Activated naive CD8-positive, alpha-beta T cell treated with anti-CD3 and anti-CD28 coated beads for 36 hours (primary cell): ENCODE results near the gene SYT9. TPM values are rescaled to one million over a fixed set of nuclear protein-coding genes. Genes with fewer than 3 reads are reported as not detected.
"Not testable (repeated sequence)": the region's sequence is repeated elsewhere in the genome, so short reads cannot be mapped to it uniquely, and the experiment has no call there.

ENCODE experiments used
- DNase-seq: peaks from one replicate; pipeline ENCODE4 v3.0.0; 2021
- H3K27ac Mint-ChIP-seq: one replicate; pipeline ENCODE4 v1.8.0; 2022; ENCODE audit warnings: mild to moderate bottlenecking, moderate library complexity, mixed read lengths
- H3K27me3 Mint-ChIP-seq: one replicate; pipeline ENCODE4 v1.8.0; 2022; ENCODE audit warnings: mild to moderate bottlenecking, mixed read lengths
- H3K36me3 Mint-ChIP-seq: one replicate; pipeline ENCODE4 v1.8.0; 2021; ENCODE audit warnings: mild to moderate bottlenecking, mixed read lengths
- H3K4me1 Mint-ChIP-seq: one replicate; pipeline ENCODE4 v1.8.0; 2021; ENCODE audit warnings: mixed read lengths
- H3K4me3 Mint-ChIP-seq: one replicate; pipeline ENCODE4 v1.8.0; 2022; ENCODE audit warnings: mild to moderate bottlenecking, moderate library complexity, mixed read lengths
- H3K9me3 Mint-ChIP-seq: one replicate; pipeline ENCODE4 v1.8.0; 2022; ENCODE audit warnings: mixed read lengths
- total RNA-seq, 2 experiments: library from RNA; stranded (reverse); gene quantifications; one replicate each; pipeline ENCODE4 v1.2.3, GENCODE V29; 2021

Gene SYT9
- total RNA-seq, 2 experiments from 2014 or later, result not detected

DNA sequence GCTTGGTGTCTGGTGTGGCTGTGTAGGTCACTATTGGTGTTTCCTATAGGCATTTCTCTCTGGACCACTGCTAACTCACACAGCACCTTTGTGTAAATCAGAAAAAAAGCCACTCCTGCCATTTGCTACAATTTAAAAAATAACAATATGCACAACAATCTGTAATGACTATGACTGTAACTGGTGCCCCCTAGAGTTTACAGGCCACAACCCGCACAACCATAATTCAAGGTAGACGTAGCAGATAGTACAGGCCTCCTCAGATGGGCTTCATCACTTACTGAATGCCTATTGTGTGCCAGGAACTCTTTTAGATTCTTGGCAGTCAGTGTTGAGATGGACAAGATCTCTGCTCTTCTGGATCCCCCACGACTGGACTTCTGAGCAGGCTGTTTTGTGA lies 47.7 kb downstream of the SYT9 start:
- Mint-ChIP-seq H3K9me3 (no peaks in the 10 kb centered on the region), H3K27me3 (no peaks in the 10 kb centered on the region), H3K36me3 (no peaks in the 10 kb centered on the region), H3K4me3 (no peak overlapping the region), H3K27ac (no peak overlapping the region), H3K4me1 (no peaks in the 10 kb centered on the region)
- DNase-seq, result no peak

- no peaks in the 10 kb centered on the region for H3K9me3 Mint-ChIP-seq
- H3K36me3 Mint-ChIP-seq, result no peaks in the 10 kb centered on the region
- H3K4me3 Mint-ChIP-seq, result no peak overlapping the region
- no peak overlapping the region for H3K27ac Mint-ChIP-seq
- H3K4me1 Mint-ChIP-seq, result no peaks in the 10 kb centered on the region
- DNase-seq, result no peak
- no peaks in the 10 kb centered on the region for H3K27me3 Mint-ChIP-seq
These were observed 48.6 kb downstream of the SYT9 start for GRCh38 chr11:7300281-7300680.

GRCh38 chr11:7303146-7303545 lies 51.4 kb downstream of the SYT9 start:
- H3K27ac Mint-ChIP-seq, result no peak overlapping the region
- no peak for DNase-seq
- H3K36me3 Mint-ChIP-seq, result no peaks in the 10 kb centered on the region
- H3K9me3 Mint-ChIP-seq, result no peaks in the 10 kb centered on the region
- H3K4me1 Mint-ChIP-seq, result no peaks in the 10 kb centered on the region
- H3K4me3 Mint-ChIP-seq, result no peak overlapping the region
- no peaks in the 10 kb centered on the region for H3K27me3 Mint-ChIP-seq

- Mint-ChIP-seq H3K9me3 (no peaks in the 10 kb centered on the region), H3K4me3 (no peak overlapping the region), H3K4me1 (no peaks in the 10 kb centered on the region), H3K36me3 (no peaks in the 10 kb centered on the region), H3K27ac (no peak overlapping the region), H3K27me3 (peaks cover 10% of the 10 kb centered on the region)
- DNase-seq, result no peak
These were observed 55.2 kb downstream of the SYT9 start for GRCh38 chr11:7306900-7307299.

- H3K36me3 Mint-ChIP-seq, result no peaks in the 10 kb centered on the region
- DNase-seq, result no peak
- H3K4me3 Mint-ChIP-seq, result no peak overlapping the region
- H3K27me3 Mint-ChIP-seq, result peaks cover 10% of the 10 kb centered on the region
- H3K9me3 Mint-ChIP-seq, result no peaks in the 10 kb centered on the region
- H3K27ac Mint-ChIP-seq, result no peak overlapping the region
- no peaks in the 10 kb centered on the region for H3K4me1 Mint-ChIP-seq
These were observed 56.1 kb downstream of the SYT9 start for GRCh38 chr11:7307836-7308235.

DNA sequence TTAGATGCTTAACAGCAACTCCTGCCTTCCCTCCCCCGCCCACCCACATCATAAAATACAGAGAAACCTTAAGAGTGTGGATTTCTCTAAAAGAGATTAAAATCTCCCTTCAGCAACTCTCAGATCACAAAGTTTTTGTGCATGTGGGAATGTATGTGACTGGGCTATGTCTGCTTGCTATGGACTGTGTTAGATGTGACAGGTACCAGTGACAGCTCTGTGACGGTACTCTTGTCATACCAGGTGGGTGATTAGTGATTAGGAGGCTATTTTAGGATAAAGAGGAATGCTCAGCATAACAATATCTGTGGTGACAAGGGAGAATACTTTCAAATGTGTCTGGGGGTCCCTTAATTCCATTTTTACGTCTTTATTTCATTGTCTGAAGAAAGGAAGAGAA lies 60.2 kb downstream of the SYT9 start:
- DNase-seq, result no peak
- H3K4me3 Mint-ChIP-seq, result no peak overlapping the region
- H3K4me1 Mint-ChIP-seq, result no peaks in the 10 kb centered on the region
- no peaks in the 10 kb centered on the region for H3K9me3 Mint-ChIP-seq
- no peak overlapping the region for H3K27ac Mint-ChIP-seq
- H3K36me3 Mint-ChIP-seq, result no peaks in the 10 kb centered on the region
- peaks cover 19% of the 10 kb centered on the region for H3K27me3 Mint-ChIP-seq

- no peaks in the 10 kb centered on the region for H3K36me3 Mint-ChIP-seq
- H3K27me3 Mint-ChIP-seq, result peaks cover 12% of the 10 kb centered on the region
- no peak overlapping the region for H3K4me3 Mint-ChIP-seq
- no peaks in the 10 kb centered on the region for H3K9me3 Mint-ChIP-seq
- no peak for DNase-seq
- no peak overlapping the region for H3K27ac Mint-ChIP-seq
- no peaks in the 10 kb centered on the region for H3K4me1 Mint-ChIP-seq
These were observed 63.3 kb downstream of the SYT9 start for GRCh38 chr11:7314811-7315604.

DNA sequence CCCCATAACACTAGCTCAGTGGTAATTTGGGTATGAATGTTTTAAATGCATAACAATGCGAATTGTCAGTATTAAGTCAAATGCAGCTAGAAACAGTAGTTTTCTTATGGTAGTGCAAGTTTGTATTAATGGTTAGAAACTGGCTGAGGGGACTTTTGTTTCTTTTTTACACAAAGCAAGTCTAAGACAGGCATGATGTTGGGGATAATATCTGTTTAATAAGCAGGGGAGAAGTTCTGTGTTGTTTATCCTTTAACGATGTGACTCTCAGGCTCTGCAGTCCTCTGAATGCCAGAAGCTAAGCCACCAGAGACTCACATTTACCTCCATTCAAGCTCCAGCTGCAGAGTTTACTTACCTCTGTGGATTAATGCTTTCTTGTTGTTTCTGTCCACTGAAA lies 67.8 kb downstream of the SYT9 start:
- no peak overlapping the region for H3K4me3 Mint-ChIP-seq
- H3K27me3 Mint-ChIP-seq, result peaks cover 13% of the 10 kb centered on the region
- H3K36me3 Mint-ChIP-seq, result no peaks in the 10 kb centered on the region
- H3K27ac Mint-ChIP-seq, result no peak overlapping the region
- H3K4me1 Mint-ChIP-seq, result no peaks in the 10 kb centered on the region
- H3K9me3 Mint-ChIP-seq, result no peaks in the 10 kb centered on the region
- no peak for DNase-seq

- H3K36me3 Mint-ChIP-seq, result no peaks in the 10 kb centered on the region
- H3K4me1 Mint-ChIP-seq, result no peaks in the 10 kb centered on the region
- DNase-seq, result no peak
- H3K9me3 Mint-ChIP-seq, result no peaks in the 10 kb centered on the region
- no peak overlapping the region for H3K4me3 Mint-ChIP-seq
- no peak overlapping the region for H3K27ac Mint-ChIP-seq
- H3K27me3 Mint-ChIP-seq, result peaks cover 12% of the 10 kb centered on the region
These were observed 68.6 kb downstream of the SYT9 start for GRCh38 chr11:7320306-7320705.

DNA sequence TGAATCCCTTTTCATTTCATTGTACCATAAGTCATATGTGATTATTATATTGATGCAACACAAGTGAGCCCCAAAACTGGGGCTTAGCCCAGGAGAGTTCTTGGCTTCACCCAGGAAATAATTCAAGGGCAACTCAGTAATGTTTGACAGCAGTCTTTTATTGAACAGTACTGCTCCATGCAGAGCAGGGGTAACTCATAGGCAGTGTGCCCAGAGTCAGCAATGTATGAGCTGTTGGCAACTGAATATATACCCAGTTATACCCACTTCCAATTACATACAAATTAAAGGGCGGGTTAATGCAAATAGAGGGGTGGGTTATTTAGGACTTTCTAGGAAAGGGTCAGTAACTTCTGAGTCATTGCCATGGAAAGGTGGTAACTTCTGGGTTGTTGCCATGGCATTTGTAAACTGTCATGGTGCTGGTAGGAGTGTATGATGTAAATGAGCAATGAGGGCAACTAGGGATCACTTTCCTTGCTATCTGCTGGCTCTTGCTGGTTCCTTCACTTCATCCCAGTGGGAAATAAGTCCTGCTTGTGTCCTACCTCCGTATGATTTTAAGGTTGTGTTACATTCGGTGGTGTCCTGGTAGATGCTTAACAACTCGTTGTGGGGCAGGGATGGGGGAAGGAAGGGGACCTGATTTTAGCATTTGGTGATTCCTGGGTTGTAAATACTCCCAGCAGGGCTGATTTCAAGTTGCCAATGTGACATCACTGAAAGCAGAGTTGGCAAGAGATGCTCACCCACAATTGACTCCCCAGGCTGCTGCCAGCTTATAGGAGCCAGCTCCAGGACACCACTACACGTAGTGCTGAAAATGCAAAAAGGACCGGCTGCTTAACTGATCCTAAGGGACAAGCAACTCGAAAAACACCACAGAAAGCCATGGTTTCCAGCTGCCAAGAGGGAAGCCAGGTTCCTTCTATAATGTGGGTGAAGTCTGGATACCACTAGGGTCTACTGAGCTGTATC lies 70.1 kb downstream of the SYT9 start:
- no peaks in the 10 kb centered on the region for H3K4me1 Mint-ChIP-seq
- H3K9me3 Mint-ChIP-seq, result no peaks in the 10 kb centered on the region
- no peak overlapping the region for H3K27ac Mint-ChIP-seq
- H3K27me3 Mint-ChIP-seq, result peaks cover 7% of the 10 kb centered on the region
- no peaks in the 10 kb centered on the region for H3K36me3 Mint-ChIP-seq
- no peak overlapping the region for H3K4me3 Mint-ChIP-seq
- no peak for DNase-seq

DNA sequence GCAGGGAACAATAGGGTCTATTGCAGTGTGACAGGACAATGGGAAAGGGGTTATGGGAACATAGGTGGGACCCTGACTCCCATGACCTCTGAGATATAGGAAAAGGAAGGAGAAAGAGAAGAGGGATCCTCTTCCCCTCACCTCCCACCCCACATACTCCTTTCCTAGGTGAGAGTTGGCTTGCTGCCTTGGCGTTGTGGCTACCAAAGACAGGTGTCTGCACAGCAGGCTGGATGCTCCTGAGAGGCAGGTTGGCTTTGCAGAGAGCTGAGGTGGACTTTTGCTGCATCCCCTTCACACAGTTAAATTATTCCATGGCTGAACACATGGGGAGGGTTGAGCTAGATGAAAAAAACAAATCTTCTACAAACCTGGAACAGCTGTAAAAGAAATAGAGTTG lies 80.7 kb downstream of the SYT9 start:
- no peaks in the 10 kb centered on the region for H3K36me3 Mint-ChIP-seq
- no peak overlapping the region for H3K27ac Mint-ChIP-seq
- H3K27me3 Mint-ChIP-seq, result peaks cover 22% of the 10 kb centered on the region
- H3K4me1 Mint-ChIP-seq, result no peaks in the 10 kb centered on the region
- H3K9me3 Mint-ChIP-seq, result no peaks in the 10 kb centered on the region
- no peak overlapping the region for H3K4me3 Mint-ChIP-seq
- no peak for DNase-seq

- Mint-ChIP-seq H3K4me1 (no peaks in the 10 kb centered on the region), H3K36me3 (no peaks in the 10 kb centered on the region), H3K9me3 (no peaks in the 10 kb centered on the region), H3K27me3 (peaks cover 24% of the 10 kb centered on the region), H3K27ac (no peak overlapping the region), H3K4me3 (no peak overlapping the region)
- no peak for DNase-seq
These were observed 81.3 kb downstream of the SYT9 start for GRCh38 chr11:7332962-7333361.

GRCh38 chr11:7335442-7335841 lies 83.7 kb downstream of the SYT9 start:
- not testable (repeated sequence) for H3K36me3 Mint-ChIP-seq, H3K4me3 Mint-ChIP-seq, H3K9me3 Mint-ChIP-seq, H3K4me1 Mint-ChIP-seq, DNase-seq, H3K27ac Mint-ChIP-seq
- H3K27me3 Mint-ChIP-seq, result peaks cover 26% of the 10 kb centered on the region

GRCh38 chr11:7341551-7341950 lies 89.8 kb downstream of the SYT9 start:
- Mint-ChIP-seq H3K9me3 (peaks cover 2% of the 10 kb centered on the region), H3K36me3 (peaks cover 2% of the 10 kb centered on the region), H3K4me1 (no peaks in the 10 kb centered on the region), H3K27me3 (peaks cover 34% of the 10 kb centered on the region), H3K27ac (no peak overlapping the region), H3K4me3 (no peak overlapping the region)
- DNase-seq, result no peak

GRCh38 chr11:7347611-7348431 lies 96.1 kb downstream of the SYT9 start:
- no peak overlapping the region for H3K27ac Mint-ChIP-seq
- H3K4me1 Mint-ChIP-seq, result no peaks in the 10 kb centered on the region
- no peak overlapping the region for H3K4me3 Mint-ChIP-seq
- H3K9me3 Mint-ChIP-seq, result no peaks in the 10 kb centered on the region
- H3K36me3 Mint-ChIP-seq, result peaks cover 2% of the 10 kb centered on the region
- peaks cover 18% of the 10 kb centered on the region for H3K27me3 Mint-ChIP-seq
- no peak for DNase-seq
